HuH-7 (cell line): ENCODE results near the gene PACC1.

Experiments used
- DNase-seq: peaks from one replicate; pipeline ENCODE4 v3.0.0; 2011; ENCODE audit warnings: low spot score

PACC1 gene

DNA sequence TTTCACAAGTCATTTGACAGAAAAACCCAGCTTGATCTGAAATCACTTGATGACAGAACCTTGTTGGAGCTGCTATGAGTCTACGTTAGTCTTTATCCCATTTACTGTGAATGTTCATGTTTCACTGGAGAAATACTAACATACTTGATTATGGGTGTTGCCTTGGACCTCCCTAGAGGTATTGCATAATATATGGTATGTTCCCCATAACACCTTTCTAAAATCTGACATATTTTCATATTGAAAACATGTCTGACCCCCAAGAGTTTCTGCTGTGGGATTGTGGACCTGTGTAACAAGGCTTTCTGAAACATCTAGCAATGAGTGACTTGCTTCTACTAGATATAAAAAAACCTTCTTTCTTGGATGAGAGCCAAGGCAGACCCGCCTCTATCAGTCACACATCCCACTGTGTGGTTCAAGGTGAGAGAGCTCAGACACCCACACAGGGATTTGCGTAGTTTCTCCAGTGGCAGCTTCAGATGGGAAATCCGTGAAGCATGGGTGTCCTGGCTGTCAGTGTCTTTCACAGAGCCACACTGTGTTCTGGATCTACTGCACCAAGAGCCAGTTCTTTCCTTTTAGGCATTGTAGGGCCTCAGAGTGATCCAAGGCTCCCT, 22.6 kb upstream of the PACC1 start:
- DNase-seq = no peak

DNA sequence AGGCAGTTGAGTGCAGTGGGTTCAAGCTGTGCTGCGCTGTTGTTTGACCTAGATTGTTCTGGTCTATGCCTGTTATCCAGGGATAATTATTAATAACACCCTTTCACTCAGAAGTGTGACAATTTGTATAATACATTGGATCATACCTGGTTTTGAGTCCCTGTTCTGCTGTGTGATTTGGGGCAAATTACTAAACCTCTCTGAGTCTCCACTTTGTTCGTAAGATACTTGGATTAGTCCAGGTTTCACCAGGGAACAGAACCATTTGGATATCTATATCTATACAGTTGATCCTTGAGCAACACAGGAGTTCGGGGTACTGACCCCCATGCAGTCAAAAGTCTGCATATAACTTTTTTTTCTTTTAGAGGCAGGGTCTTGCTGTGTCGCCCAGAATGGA, 20.3 kb upstream of the PACC1 start:
- no peak for DNase-seq

DNA sequence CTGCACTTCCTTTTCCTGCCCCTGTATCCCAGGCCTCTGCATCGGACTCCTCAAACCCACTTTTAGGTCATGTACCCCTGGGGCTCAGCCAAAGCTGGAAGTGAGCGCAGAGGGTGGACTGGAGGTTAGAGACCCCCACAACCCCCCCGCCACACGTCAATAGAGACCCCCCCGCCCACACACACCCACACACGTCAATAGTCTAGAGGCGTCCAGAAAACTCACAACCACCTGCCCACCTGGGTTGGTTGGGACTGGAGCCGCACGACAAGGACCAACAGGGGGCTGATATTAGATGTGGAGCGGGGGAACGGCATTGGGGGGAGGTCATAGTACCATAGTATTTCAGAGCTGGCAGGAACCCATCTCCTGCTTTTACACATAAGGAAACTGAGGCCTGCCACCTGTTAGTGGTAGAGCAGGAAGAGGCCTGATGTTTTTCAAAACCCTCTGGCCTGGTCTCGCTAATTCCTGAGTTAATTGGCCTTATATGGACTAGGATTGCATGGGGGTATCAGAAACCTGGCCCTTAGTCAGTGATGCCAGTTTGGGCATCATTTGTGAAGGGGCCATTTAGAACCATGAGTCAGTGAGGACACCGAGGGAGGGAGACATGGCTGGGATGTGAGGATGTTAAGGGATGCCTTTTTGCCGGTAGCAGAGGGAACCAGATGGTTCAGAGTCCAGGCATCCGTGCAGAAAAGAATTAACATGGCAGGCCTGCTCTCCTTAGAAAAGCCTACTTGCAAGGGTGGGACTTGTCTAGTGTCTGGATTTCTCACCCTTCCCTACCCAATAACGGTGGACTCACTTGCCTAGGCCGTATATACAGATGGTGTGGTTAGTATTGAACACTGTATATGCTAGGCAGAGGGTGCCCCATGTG, 19.1 kb upstream of the PACC1 start:
- DNase-seq = no peak

DNA sequence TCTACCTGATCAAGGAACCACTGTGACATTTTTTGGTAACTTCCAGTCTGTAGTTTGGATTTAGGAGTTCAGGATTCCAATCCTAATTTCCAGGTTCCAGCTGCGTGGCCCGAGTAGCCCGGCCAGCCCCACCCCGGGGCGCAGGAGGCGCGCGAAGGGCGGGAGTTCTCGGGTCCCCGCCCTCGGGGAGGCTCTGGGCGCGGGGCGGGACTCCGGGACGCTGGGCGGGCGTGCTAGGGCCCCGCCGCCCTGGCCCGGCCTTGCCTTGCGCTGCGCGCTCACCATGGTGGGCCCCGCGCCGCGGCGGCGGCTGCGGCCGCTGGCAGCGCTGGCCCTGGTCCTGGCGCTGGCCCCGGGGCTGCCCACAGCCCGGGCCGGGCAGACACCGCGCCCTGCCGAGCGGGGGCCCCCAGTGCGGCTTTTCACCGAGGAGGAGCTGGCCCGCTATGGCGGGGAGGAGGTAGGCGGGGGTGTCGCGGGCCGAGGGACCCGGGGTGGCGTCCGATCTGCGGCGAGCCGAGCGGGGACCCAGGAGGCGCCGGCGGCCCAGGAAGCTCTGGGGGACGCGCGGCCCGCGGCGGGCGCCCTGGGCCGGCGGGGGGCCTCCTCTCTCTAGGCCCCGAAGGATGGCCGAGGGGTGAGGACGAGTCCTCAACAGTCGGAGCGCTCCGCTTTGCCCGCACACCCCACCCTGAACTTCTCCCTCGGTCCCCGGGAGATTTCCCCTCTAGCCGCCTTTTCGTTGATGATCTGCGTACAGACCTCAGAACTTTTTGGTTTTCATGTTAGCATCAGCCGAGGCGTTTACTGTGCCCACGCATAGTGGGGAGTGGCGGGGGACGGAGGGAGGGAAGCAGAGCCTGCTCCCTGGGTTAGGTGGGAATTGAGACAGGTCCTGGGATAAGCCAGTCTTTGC, 18.2 kb upstream of the PACC1 start, which contains the start of gene NENF:
NENF (plus strand) TSS at position 260 of the 916 bp plus-strand sequence; CDS start at position 284, 24 bp downstream.
- peak; percentile 90 for DNase-seq

DNA sequence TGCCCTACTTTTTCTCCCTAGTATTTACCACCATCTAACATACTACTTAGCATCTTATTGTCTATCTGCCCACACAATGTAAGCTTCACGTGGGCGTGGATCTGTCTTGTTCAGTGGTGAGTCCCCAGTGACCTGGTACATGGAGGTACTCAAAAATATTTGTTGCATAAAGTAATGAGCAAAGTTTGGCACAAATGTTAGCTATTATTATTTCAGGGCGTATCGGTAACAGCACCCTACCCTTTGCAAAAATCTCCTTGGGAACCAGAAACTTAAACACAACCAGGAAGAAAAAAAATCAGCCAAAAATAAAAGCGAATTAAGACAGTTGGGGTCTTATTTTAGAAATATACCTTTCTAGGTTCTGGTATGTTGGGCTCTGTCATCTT, 17.6 kb upstream of the PACC1 start:
- DNase-seq = no peak

DNA sequence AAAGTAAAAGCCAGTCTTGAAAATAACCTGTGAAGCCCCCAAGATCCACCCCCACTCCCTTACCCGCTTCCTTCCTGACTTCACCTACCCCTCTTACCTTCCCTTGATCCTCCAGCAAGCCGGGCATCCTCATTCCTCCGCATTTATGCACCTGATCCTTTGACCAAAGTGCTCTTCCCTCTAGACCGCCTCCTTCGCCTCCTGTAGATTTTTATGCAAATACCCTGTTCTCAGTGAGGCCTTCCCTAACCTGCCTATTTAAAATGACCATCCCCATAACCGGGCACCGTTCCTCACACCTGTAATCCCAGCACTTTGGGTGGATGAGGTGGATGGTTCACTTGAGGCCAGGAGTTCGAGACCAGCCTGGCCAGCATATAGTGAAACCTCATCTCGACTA, 17.0 kb upstream of the PACC1 start:
- no peak for DNase-seq

DNA sequence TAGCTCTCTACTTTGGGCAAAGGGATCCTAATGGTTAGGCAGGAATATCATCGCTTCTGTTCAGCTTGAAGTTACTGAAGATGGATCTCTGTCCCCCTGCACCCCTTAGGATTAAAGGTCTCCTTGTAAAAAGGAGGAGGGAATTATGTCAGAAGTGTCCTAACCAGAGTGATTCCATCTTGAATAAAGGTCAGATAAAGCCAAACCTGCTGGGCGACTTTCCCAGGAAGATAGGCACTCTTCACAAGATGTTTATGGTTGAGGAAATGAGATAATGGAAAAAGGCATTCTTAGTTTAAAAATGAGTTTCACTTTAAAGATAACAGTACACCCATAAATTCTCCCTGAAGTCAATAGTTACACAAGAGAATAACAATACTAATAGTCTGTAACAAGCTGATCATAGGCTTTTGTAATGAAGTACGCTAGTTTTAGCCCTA, 16.3 kb upstream of the PACC1 start:
- DNase-seq = no peak

DNA sequence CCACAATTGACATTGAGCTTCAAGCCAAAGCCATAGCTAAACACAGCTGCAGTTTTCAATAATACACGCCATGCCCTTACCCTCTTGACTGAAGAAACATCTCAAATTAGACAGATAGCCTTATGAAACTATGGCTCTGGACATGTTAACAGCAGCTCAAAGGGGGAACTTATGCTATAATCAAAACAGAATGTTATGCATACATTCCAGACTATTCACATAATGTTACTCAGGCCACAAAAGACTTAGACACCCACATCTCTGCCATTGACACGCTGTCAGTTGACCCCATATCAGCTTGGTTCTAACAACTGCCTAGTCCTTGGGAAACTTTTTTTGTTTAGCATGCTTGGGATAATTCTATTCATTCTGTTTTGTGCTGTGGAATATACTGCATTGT, 15.7 kb upstream of the PACC1 start:
- no peak for DNase-seq

DNA sequence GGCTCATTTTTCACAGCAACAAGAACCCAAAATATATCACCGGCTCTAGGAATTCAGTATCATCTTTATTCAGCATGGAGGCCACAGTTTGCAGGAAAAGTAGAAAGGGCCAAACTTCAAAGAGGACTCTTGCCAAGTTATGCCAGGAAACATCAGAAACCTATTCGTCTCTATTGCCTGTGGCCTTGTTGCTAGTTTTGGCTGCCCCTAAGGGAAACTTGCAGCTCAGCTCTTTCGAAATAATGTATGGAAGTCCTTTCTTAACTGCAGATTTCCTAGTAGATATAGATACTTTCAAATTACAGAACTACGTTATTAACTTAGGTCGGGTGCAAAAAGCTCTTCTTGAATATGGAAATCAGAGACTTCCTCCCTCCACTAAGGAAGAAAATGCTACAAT, 13.8 kb upstream of the PACC1 start:
- no peak for DNase-seq

DNA sequence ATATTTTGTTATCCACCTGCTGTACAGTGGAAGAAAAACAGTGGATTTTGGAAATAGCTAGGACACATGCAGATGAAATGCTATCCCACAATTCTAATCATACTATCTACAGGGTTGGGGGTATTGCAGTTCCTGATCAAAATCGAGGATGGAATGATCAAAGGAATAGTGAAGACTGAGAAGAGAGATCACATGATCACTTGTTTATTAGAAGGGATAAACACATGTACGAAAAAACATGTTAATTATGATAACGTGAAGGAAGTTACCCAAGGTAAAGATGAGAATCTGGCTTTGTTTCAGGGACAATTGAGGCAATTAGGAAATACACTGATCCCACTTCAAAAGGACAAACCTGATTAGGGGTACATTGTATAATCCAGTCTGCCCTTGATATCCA, 9.2 kb upstream of the PACC1 start:
- no peak for DNase-seq

DNA sequence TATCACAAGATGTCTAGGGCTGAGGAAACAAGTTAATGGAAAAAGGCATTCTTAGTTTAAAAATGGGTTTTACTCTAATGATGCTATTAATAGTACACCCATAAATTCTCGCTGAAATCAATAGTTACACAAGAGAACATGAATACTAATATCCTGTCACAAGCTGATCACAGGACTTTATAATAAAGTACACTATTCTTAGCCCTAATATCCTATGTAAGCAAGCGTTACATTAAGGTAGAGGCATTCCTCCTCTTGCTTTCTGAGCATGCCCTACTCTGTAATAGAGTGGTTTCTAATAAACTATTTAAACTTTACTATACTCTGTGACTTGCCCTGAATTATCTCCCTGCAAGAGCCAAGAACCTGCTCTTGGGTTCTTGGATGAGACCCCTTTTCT, 6.5 kb upstream of the PACC1 start:
- no peak for DNase-seq

DNA sequence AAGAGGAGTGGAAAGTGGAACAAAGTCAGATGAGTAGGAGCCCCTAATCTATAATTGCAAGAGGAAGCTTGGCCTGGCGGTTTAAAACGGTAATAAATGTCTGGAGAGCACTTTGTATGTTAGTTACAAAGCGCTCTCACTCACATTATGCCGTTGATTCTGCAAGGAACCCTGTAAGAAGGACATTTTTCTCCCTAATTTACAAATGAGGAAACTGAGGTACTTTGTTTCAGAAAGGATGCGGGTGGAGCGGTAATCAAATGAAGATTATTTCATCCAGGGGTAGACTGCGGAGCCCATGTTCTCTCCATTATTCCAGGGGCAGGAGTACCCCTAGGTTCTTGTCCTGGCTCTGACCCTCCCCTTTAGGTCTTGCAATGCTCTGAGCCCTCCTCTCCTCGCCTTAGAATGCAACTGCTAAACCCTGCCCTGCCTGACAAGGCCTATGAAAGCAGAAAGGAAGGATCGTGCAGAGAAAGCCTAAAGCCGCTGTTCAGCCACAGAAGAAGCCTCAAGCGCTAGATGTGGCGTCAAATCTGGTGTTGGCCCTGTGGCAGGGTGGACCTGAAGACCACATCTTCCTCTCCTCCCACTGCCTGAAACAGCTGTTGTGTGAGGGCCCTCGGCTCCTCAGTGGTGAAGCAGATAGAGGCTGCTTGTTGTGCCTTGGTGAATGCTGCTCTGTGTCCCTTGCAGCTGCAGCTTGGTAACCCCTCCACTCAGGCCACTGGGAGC, 588 bp upstream of the PACC1 start:
- DNase-seq = no peak

DNA sequence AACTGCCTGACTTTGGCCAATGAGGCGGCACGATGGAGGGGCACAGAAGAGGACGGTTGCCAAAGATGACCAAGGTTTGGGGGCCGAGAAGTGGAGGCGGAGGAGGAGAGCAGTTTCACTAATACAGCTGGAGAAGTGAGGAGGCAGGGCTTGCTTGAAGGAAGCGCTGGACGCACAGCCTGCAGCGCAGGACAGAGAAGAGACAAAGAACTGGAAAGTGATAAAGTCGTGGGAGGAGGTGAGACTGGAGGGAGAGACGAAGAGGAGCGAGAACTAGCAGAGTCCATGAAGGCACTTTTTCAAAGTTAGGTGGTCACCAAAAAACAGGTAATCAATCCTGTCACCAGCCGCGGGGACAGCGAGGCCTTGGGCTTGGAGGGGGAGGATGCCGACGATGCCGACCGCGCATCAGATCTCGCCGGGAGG, 771 bp downstream of the PACC1 start:
- peak; percentile 38 for DNase-seq

DNA sequence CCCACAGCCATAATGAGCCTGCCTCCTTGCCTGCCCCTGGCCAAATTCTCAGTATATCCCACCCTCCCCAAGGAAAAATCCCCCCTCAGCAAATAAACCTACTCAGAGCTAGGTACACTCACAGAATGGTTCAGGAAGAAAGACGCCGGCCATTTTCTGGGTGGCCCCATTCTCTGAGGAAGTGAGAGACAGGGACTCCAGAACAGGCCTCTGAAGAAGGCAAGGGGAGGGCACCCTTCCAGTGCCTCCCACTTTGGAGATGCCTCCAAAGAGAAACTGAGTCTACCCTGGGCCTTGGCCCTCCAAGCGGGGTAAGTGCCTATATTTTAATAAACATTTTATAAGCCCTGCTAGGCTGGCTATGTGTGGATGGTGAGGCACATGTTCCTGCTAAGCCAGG, 2.3 kb downstream of the PACC1 start:
- DNase-seq = no peak

DNA sequence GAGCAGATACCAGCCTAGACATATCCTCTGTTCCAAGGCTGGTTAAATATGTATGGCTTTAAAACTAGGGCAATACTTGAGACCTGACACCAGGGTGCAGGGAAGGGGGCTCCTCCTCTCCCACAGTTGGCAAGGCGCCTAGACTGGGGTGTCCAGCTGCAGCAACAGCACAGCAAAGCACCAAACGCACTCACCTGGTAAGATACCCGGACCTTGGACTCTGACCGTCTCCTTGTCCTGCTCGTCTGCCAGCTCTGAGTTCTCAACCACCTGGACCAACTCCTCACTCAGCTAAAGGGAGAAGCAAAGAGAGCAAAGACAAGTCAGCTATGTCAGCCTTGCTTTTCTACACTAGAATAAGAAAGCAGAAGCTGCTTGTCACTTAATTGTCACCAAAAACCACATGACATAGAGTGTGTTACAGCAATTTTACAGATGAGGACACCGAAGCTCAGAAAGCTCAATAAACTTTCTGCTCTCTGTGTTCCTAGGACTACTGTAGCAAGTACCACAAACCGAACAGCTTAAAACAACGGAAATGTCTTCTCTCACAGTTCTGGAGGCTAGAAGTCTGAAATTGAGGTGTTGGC, 4.4 kb downstream of the PACC1 start:
- no peak for DNase-seq

DNA sequence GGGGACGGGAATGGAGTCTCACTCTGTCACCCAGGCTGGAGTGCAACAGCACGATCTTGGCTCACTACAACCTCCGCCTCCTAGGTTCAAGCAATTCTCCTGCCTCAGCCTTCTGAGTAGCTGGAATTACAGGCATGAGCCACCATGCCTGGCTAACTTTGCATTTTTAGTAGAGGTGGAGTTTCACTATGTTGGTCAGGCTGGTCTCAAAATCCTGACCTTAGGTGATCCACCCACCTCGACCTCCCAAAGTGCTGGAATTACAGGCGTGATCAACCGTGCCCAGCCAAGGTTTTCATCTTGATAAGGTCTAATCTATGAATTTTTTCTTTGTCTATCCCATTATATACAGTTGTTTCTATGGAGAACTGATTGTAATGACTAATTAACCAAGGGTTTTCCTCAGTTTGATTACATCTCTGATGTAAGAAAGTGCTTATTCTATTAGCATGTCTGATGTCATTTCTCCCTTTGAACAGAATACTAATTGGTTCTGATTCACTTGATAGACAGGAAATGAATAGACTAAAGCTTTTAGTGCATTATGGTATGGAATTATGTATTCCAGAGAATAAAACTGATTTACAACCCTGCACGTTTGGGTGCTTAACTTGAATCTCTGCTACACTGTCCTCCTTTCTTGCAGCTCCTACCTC, 11.9 kb downstream of the PACC1 start:
- no peak for DNase-seq

DNA sequence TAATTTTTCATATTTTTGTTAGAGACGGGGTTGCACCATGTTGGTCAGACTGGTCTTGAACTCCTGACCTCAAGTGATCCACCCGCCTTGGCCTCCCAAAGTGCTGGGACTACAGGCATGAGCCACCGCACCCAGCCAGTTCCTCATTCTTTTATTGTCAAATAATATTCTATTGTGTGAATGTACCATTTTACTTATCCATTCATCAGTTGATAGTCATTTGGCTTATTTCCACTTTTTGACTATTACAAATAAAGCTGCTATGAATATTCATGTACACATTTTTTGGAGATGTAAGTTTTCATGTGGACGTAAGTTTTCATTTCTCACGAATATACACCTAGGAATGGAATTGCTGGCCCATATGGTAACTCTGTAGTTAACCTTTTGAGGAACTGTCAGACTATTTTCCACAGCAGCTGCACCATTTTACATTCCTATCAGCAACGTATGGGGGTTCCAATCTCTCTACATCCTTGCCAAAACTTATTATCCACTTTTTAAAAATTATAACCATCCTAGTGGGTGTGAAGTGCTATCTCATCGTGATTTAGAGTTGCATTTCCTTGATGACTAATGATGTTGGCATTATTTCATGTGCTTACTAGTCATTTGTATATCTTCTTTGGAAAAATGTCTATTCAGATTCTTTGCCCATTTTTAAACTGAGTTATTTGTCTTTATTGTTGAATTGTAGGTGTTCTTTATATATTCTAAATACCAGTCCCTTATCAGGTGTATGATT, 12.7 kb downstream of the PACC1 start:
- DNase-seq = no peak

DNA sequence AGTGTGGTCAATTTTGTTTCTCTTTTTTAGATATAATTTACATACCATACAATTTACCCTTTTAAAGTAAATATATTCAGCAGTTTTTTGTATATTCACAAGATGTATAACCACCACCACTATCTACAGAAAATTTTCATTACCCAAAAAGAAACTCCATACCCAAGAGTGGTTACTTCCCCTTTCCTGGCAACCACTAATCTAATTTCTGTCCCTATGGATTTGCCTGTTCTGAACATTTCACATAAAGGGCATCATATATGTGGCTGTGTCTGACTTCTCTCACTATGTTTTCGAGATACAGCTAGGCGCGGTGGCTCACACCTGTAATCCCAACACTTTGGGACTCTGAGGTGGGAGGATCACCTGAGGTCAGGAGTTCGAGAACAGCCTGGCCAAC, 13.6 kb downstream of the PACC1 start:
- no peak for DNase-seq

DNA sequence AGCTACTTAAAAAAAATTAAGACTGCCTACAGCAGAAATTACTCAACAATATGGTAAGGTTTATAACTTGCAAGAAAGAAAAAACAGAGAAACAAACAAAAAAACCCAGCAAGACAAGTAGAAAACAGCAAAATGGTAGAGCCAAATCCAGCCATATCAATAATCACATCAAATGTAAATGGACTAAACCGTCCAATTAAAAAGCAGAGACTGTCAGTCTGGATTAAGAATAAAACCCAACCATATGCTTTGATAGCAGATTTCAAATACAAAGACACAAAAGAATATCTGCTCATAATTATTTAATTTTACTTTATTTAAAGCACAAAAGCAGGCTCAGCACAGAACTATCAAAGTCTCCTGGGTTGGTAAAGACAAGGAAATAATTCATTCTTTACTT, 17.5 kb downstream of the PACC1 start:
- no peak for DNase-seq

DNA sequence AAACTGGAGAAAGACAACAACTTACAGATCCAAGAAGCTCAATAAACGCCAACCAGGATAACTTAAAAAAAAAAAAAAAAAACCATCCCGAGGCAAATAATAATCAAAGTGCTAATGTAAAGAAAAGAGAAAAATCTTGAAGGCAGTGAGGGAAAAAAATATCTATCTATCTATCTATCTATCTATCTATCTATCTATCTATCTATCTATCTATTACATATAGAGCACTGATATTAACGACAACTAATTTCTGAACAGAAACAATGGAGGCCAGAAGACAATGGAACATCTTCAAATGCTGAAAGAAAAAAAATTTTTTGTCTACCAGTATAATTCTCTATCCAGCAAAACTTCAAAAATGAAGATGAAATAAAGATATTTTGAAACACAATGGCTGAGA, 18.0 kb downstream of the PACC1 start:
- DNase-seq = no peak
